ENCODE results near the gene GARRE1.

- TF ChIP-seq ARNTL (CRISPR knock-in tag; IDR thresholded peaks at IDR 0.05; ENCODE audit: borderline replicate concordance, low read depth) (no peak), ZNF565 (CRISPR knock-in tag; conservative IDR thresholded peaks at IDR 0.05; ENCODE audit: low read depth) (no peak)
- TF ChIP-seq, protein P1, sequence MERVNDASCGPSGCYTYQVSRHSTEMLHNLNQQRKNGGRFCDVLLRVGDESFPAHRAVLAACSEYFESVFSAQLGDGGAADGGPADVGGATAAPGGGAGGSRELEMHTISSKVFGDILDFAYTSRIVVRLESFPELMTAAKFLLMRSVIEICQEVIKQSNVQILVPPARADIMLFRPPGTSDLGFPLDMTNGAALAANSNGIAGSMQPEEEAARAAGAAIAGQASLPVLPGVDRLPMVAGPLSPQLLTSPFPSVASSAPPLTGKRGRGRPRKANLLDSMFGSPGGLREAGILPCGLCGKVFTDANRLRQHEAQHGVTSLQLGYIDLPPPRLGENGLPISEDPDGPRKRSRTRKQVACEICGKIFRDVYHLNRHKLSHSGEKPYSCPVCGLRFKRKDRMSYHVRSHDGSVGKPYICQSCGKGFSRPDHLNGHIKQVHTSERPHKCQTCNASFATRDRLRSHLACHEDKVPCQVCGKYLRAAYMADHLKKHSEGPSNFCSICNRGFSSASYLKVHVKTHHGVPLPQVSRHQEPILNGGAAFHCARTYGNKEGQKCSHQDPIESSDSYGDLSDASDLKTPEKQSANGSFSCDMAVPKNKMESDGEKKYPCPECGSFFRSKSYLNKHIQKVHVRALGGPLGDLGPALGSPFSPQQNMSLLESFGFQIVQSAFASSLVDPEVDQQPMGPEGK (CRISPR knock-in tag; IDR thresholded peaks at IDR 0.05; ENCODE audit: borderline replicate concordance): no peak
Observed at GRCh38 chr19:34269081-34269480, 14.7 kb downstream of the GARRE1 start.

Data from SK-N-SH treated with all-trans-retinoic acid at 6 μM for 48 hours (cell line).